ENCODE results near the gene SERPINB13.

SERPINB13 gene

GRCh38 chr18:63545000-63545399, 42.1 kb upstream of the SERPINB13 start:
- no peaks in the 10 kb centered on the region for H3K36me3 ChIP-seq (ENCODE audit: low read depth)
- DNase-seq (ENCODE audit: low spot score) (no peak), ATAC-seq (ENCODE audit: low read depth) (no peak)
- no peaks in the 10 kb centered on the region for H3K4me1 ChIP-seq (ENCODE audit: insufficient read depth, poor library complexity, severe bottlenecking)
- TF ChIP-seq CTCF (IDR thresholded peaks at IDR 0.05; ENCODE audit: poor library complexity, severe bottlenecking): no peak
- no peaks in the 10 kb centered on the region for H3K9me3 ChIP-seq (ENCODE audit: severe bottlenecking)
- no peaks in the 10 kb centered on the region for H3K27me3 ChIP-seq (ENCODE audit: insufficient read depth, poor library complexity, severe bottlenecking)
- H3K4me3 ChIP-seq (ENCODE audit: severe bottlenecking): no peak overlapping the region
- no peak overlapping the region for H3K27ac ChIP-seq (ENCODE audit: poor library complexity, severe bottlenecking)

- Histone ChIP-seq H3K36me3 (ENCODE audit: low read depth) (no peaks in the 10 kb centered on the region), H3K27ac (ENCODE audit: poor library complexity, severe bottlenecking) (no peak overlapping the region), H3K27me3 (ENCODE audit: insufficient read depth, poor library complexity, severe bottlenecking) (no peaks in the 10 kb centered on the region), H3K4me3 (ENCODE audit: severe bottlenecking) (no peak overlapping the region), H3K9me3 (ENCODE audit: severe bottlenecking) (no peaks in the 10 kb centered on the region), H3K4me1 (ENCODE audit: insufficient read depth, poor library complexity, severe bottlenecking) (peaks cover 10% of the 10 kb centered on the region)
- DNase-seq (ENCODE audit: low spot score) (no peak), ATAC-seq (ENCODE audit: low read depth) (no peak)
- TF ChIP-seq CTCF (IDR thresholded peaks at IDR 0.05; ENCODE audit: poor library complexity, severe bottlenecking): no peak
These were observed 37.1 kb upstream of the SERPINB13 start for GRCh38 chr18:63550068-63550467.

GRCh38 chr18:63551769-63552168, 35.4 kb upstream of the SERPINB13 start:
- H3K27ac ChIP-seq (ENCODE audit: poor library complexity, severe bottlenecking): no peak overlapping the region
- DNase-seq (ENCODE audit: low spot score): no peak
- no peak for ATAC-seq (ENCODE audit: low read depth)
- H3K9me3 ChIP-seq (ENCODE audit: severe bottlenecking): no peaks in the 10 kb centered on the region
- H3K4me1 ChIP-seq (ENCODE audit: insufficient read depth, poor library complexity, severe bottlenecking): peaks cover 10% of the 10 kb centered on the region
- no peak overlapping the region for H3K4me3 ChIP-seq (ENCODE audit: severe bottlenecking)
- no peaks in the 10 kb centered on the region for H3K27me3 ChIP-seq (ENCODE audit: insufficient read depth, poor library complexity, severe bottlenecking)
- no peak for TF ChIP-seq CTCF (IDR thresholded peaks at IDR 0.05; ENCODE audit: poor library complexity, severe bottlenecking)
- H3K36me3 ChIP-seq (ENCODE audit: low read depth): no peaks in the 10 kb centered on the region

GRCh38 chr18:63552581-63552980, 34.6 kb upstream of the SERPINB13 start:
- TF ChIP-seq CTCF (IDR thresholded peaks at IDR 0.05; ENCODE audit: poor library complexity, severe bottlenecking): no peak
- no peak for DNase-seq (ENCODE audit: low spot score)
- Histone ChIP-seq H3K4me3 (ENCODE audit: severe bottlenecking) (no peak overlapping the region), H3K4me1 (ENCODE audit: insufficient read depth, poor library complexity, severe bottlenecking) (peaks cover 10% of the 10 kb centered on the region), H3K27me3 (ENCODE audit: insufficient read depth, poor library complexity, severe bottlenecking) (no peaks in the 10 kb centered on the region), H3K9me3 (ENCODE audit: severe bottlenecking) (no peaks in the 10 kb centered on the region), H3K27ac (ENCODE audit: poor library complexity, severe bottlenecking) (peak overlapping the region; percentile 55), H3K36me3 (ENCODE audit: low read depth) (no peaks in the 10 kb centered on the region)
- ATAC-seq (ENCODE audit: low read depth): 0 out of 3 replicates have a peak, but pooled peaks have one; percentile 11

- DNase-seq (ENCODE audit: low spot score): no peak
- no peaks in the 10 kb centered on the region for H3K36me3 ChIP-seq (ENCODE audit: low read depth)
- no peak overlapping the region for H3K4me3 ChIP-seq (ENCODE audit: severe bottlenecking)
- H3K27ac ChIP-seq (ENCODE audit: poor library complexity, severe bottlenecking): peak overlapping the region; percentile 55
- H3K9me3 ChIP-seq (ENCODE audit: severe bottlenecking): no peaks in the 10 kb centered on the region
- H3K4me1 ChIP-seq (ENCODE audit: insufficient read depth, poor library complexity, severe bottlenecking): peaks cover 10% of the 10 kb centered on the region
- no peaks in the 10 kb centered on the region for H3K27me3 ChIP-seq (ENCODE audit: insufficient read depth, poor library complexity, severe bottlenecking)
- ATAC-seq (ENCODE audit: low read depth): peak; percentile 99
- no peak for TF ChIP-seq CTCF (IDR thresholded peaks at IDR 0.05; ENCODE audit: poor library complexity, severe bottlenecking)
These were observed 34.1 kb upstream of the SERPINB13 start for GRCh38 chr18:63553081-63553480.

Data from RWPE2 (cell line).